Activated CD4-positive, alpha-beta T cell treated with anti-CD3 and anti-CD28 coated beads, Interleukin-2, amount 50 U/mL, for 1 hour (primary cell): ENCODE results near the gene EFNA5.
"Not testable (repeated sequence)": the region's sequence is repeated elsewhere in the genome, so short reads cannot be mapped to it uniquely, and the experiment has no call there.

Experiments
- DNase-seq: peaks from one replicate; pipeline ENCODE4 v3.0.0-alpha.2; 2020

EFNA5 gene

DNA sequence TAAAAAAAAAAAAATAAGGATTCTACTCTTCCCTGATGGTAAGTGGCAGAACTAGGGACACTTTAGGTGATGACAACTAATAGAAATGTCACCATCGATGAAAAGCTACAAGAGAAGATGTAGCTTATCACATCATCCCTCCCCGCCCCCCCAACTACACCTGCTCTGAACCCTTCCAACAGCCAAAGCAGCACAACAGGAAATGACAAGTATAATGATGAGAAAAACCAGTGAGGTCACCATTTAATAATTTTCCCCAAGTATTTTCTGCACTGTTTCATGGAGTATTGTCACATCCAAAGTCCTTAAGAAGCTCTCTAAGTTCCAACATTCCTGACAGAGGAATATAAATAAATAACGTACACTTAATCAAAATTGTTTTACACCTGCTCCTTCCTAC, 221.4 kb downstream of the EFNA5 start:
- DNase-seq, result no peak

DNA sequence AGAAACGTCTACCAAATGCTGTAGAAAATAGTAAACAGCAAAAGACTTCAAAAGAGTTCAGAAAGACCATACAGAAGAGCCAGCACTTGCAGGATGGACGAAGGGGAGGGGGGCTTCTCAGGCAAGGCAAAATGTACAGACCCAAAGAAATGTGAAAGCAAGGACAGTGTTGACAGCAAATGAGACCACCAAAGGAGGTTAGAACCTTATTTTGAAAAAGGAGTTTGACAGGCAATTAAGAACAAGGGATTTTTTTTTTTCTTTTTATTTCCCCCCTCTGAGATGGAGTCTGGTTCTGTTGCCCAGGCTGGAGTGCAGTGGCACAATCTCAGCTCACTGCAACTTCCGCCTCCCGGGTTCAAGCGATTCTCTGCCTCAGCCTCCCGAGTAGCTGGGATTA, 223.2 kb downstream of the EFNA5 start:
- no peak for DNase-seq

GRCh38 chr5:107446972-107447371, 223.8 kb downstream of the EFNA5 start:
- DNase-seq, result no peak

- no peak for DNase-seq
Observed at GRCh38 chr5:107444300-107444699, 226.4 kb downstream of the EFNA5 start.

GRCh38 chr5:107443897-107444296, 226.8 kb downstream of the EFNA5 start:
- no peak for DNase-seq

- DNase-seq, result no peak
Observed at GRCh38 chr5:107442452-107442851, 228.3 kb downstream of the EFNA5 start.

DNA sequence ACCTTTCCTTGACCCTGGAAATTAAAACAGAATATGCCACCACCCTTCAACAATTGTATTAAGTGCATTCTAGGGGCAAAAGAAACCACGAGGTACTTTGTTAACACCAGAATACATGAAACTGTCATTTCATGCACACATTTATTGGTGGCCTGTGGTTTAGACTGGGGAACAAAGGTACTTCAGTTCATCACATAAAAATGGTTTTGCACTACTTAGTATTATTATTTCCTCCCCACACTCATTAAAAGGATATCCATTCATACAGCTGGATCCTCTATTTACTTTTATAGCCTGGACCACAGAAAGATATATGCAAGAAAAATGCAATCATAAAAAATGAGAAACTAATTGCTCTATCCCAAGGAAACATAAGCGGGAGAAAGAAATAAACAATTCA, 230.9 kb downstream of the EFNA5 start:
- DNase-seq, result no peak

- DNase-seq, result no peak
Observed at GRCh38 chr5:107437986-107438510, 232.7 kb downstream of the EFNA5 start.

- no peak for DNase-seq
Observed at GRCh38 chr5:107437154-107437553, 233.6 kb downstream of the EFNA5 start.

DNA sequence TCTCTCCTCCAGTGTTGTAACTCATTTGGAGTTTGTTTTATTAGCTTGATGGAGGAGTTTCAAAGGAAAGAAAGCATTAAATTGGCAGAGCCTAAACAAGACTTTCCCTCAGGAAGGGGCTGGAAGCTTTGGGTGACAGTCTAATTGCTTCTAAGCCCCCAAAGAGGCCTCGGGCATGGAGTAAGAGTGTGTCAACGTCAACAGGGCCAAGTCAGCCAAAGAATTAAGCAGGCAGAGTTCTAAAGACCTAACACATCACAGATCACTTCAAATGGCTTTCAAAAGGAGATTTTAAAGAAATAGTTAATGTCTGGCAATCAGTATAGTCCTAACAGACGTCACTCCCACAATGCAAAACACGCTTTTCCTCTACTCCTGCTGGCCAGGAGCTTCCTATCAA, 234.5 kb downstream of the EFNA5 start:
- DNase-seq, result no peak

GRCh38 chr5:107435061-107435460, 235.7 kb downstream of the EFNA5 start:
- DNase-seq, result no peak

- DNase-seq, result not testable (repeated sequence)
Observed at GRCh38 chr5:107433646-107434045, 237.1 kb downstream of the EFNA5 start.

DNA sequence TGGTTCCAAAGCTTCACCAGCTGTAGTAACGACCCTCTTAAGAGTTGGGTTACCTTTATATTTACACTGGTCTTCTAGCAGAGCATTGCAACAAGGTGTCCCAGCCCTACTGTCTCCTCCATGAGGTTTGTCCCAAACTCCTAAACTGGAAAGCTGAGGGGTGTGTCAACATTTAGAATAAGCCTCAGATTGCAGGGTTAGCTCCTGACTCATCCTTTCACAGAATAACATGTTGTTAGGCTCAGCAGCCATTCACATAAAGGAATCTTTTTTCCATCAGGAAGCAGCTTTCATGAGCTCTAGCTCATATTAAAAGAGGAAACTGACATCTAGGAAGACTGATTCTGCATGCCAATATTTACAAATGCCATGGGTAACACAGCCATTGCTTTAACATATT, 238.7 kb downstream of the EFNA5 start:
- no peak for DNase-seq

DNA sequence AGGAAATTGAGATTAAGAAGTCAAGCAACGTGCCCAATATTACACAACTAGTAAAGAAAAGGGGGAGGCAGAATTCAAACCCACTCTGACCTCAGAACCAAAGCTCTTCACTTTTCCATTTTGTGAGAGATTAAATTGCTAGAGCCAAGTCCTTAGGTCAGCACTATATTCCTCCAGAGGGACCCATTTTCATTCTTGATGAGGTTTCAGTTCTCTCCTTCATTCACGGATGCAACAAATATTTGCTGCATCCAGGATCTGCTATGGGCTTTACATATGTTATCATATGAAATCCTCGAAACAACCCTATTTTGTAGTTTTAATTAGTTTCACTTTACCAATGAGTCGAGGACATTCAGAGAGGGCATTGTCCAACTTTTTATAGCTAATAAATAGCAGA, 239.2 kb downstream of the EFNA5 start:
- DNase-seq, result no peak

- no peak for DNase-seq
Observed at GRCh38 chr5:107430071-107430625, 240.6 kb downstream of the EFNA5 start.

- DNase-seq, result no peak
Observed at GRCh38 chr5:107428303-107428813, 242.4 kb downstream of the EFNA5 start.

GRCh38 chr5:107426872-107427271, 243.9 kb downstream of the EFNA5 start:
- DNase-seq, result no peak

- DNase-seq, result no peak
Observed at GRCh38 chr5:107426209-107426608, 244.5 kb downstream of the EFNA5 start.

- DNase-seq, result no peak
Observed at GRCh38 chr5:107425541-107426031, 245.2 kb downstream of the EFNA5 start.

- DNase-seq, result no peak
Observed at GRCh38 chr5:107424491-107424890, 246.2 kb downstream of the EFNA5 start.

DNA sequence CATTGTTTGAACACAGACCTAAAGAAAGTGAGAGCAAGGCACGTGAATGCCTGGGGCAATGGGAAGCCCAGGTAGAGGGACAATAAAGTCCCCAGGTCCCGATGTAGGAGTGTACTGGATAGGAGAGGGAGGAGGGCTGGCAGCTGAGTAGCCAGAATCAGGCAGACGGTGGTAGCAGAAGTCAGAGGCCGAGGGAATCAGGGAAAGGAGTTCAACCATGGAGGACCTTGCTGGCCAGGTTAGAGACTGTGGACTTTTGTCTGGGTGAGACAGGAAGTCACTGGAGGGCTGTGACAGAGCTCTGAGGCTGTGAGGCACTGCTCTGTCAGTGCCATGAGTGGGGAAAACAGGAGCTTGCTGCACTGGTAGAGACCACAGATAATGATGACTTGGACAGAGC, 248.2 kb downstream of the EFNA5 start:
- no peak for DNase-seq

DNA sequence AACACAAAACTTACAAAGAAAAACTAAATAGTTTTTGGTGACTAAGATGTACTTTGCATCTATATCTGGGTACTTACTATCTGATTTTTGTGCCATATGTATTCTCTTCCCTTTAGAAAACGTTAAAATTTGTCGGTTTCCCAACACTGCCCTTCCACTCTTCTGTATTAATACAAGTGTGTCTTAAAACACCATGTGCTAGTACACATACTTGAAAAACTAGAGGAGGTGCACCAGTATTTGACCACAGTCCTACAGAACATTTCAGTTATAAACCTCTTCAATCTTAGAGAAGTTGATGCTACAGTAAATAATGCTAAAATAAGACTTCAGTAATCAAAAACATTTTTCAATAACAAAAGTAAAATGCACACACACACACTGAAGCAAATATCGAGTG, 251.2 kb downstream of the EFNA5 start:
- DNase-seq, result no peak

GRCh38 chr5:107418902-107419301, 251.8 kb downstream of the EFNA5 start:
- no peak for DNase-seq

GRCh38 chr5:107418071-107418470, 252.7 kb downstream of the EFNA5 start:
- DNase-seq, result no peak

DNA sequence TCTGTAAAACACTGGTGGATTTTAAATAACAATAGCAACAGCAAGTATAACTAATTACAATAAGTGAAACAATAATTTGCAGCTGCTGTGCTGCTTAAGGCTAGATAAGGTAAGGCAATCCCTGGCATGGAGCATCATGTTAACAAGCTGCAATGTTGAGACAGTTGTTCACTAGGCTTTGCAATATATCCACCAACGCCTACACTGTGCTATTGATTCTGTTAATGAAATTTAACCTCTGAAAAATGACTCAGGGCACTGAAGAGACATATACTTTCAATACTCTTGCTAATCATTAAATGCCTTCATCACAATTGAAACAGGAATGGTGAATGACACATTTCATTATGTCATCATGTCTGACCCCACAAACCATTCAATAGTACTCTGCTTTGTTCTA, 255.0 kb downstream of the EFNA5 start:
- no peak for DNase-seq
